Stimulated activated naive CD8-positive, alpha-beta T cell treated with anti-CD3 and anti-CD28 coated beads, Interleukin-15, amount 100 ng/mL, for 72 hours (primary cell): ENCODE data around the gene CNTNAP5.

Source experiments
- ATAC-seq: fragments of 150-1000 bp; cut with Tn5 transposase; 2 replicates; pipeline ENCODE4 v1.10.0; 2021; ENCODE audit warnings: mild to moderate bottlenecking, moderate library complexity
- DNase-seq, 2 donors: peaks; one replicate each; pipeline ENCODE4 v3.0.0; 2021 to 2022
- H3K27ac Mint-ChIP-seq, 2 donors: one replicate each; pipeline ENCODE4 v1.8.0; 2022; ENCODE audit warnings: mild to moderate bottlenecking in 2 of 2, mixed read lengths in 2 of 2, moderate library complexity in 2 of 2
- H3K27me3 Mint-ChIP-seq: one replicate; pipeline ENCODE4 v1.8.0; 2022; ENCODE audit warnings: mixed read lengths
- H3K4me1 Mint-ChIP-seq: one replicate; pipeline ENCODE4 v1.8.0; 2022; ENCODE audit warnings: mild to moderate bottlenecking, mixed read lengths
- H3K4me3 Mint-ChIP-seq, 2 donors: one replicate each; pipeline ENCODE4 v1.8.0; 2022; ENCODE audit warnings: mild to moderate bottlenecking in 2 of 2, mixed read lengths in 2 of 2, moderate library complexity in 1 of 2
- H3K9me3 Mint-ChIP-seq, 2 donors: one replicate each; pipeline ENCODE4 v1.8.0; 2022; ENCODE audit warnings: mixed read lengths in 2 of 2

Gene CNTNAP5

DNA sequence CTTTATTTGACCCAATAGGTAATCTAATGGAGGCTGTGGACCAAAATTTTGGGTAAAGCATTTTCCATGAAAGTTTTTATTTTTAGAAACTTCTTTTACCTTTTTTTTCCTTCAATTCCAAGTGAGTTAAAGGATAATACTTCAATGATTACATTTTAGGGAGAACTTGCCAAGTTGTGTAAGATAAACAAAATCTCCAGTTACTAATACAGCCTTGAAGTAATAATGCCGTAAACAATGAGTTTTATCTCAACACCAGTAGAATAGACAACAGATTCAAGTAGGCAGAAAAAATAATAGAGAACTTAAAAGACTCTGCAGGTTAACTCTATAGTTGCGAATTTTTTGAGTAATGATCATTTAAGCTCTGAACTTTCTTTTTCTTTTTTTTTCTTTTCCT is 807.4 kb downstream of the CNTNAP5 start:
- no peaks in the 10 kb centered on the region for H3K4me1 Mint-ChIP-seq
- H3K27ac Mint-ChIP-seq = no peak overlapping the region
- no peaks in the 10 kb centered on the region for H3K27me3 Mint-ChIP-seq
- H3K4me3 Mint-ChIP-seq = no peak overlapping the region
- no peak for DNase-seq
- peaks cover 5% of the 10 kb centered on the region in 2 donors for H3K9me3 Mint-ChIP-seq
- ATAC-seq = no peak

DNA sequence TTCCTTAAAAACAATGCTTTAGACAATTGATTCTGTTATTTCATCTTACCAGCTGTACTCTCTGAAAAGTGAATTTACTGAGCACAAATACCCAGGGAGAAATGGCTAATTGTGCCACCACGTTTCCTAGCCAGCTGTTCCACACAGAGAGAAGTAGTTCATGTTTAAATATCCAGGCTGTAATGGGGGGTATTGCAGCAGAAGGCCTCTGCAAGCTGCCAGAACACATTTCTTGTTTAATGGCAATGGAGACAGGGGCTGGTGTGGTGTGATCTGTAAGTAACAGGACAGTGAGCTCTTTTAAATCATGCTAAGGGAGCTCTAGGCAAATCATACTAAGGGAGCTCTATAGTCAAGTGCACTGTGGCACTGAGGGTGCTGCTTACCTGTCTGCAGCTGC is 809.2 kb downstream of the CNTNAP5 start:
- H3K4me1 Mint-ChIP-seq = no peaks in the 10 kb centered on the region
- H3K27me3 Mint-ChIP-seq = no peaks in the 10 kb centered on the region
- no peak for DNase-seq
- H3K27ac Mint-ChIP-seq = no peak overlapping the region
- no peak for ATAC-seq
- H3K9me3 Mint-ChIP-seq = peaks cover 0 to 5% of the 10 kb centered on the region in 2 donors
- H3K4me3 Mint-ChIP-seq = no peak overlapping the region

DNA sequence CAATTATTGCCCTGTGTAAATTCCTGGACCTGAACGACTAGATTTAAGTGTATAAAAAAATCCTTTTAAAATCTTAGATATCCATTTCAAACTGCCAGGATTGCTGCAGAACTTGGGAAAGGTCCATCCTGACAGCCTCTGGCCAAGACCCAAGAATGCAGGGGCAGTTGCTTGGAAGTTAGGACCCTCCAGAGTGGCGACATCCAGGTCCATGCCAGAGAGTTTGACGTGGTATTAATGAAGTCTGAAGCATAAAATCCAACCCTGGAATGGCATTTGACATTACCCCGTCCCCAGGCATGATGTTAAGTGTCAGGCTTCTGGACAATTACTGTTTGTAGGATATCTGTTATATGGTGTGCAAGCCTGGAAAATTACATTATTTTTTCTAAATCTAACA is 810.2 kb downstream of the CNTNAP5 start:
- Mint-ChIP-seq H3K4me3 (no peak overlapping the region), H3K27me3 (no peaks in the 10 kb centered on the region), H3K4me1 (no peaks in the 10 kb centered on the region), H3K9me3 (peaks cover 0 to 5% of the 10 kb centered on the region in 2 donors), H3K27ac (no peak overlapping the region)
- DNase-seq (no peak), ATAC-seq (no peak)

DNA sequence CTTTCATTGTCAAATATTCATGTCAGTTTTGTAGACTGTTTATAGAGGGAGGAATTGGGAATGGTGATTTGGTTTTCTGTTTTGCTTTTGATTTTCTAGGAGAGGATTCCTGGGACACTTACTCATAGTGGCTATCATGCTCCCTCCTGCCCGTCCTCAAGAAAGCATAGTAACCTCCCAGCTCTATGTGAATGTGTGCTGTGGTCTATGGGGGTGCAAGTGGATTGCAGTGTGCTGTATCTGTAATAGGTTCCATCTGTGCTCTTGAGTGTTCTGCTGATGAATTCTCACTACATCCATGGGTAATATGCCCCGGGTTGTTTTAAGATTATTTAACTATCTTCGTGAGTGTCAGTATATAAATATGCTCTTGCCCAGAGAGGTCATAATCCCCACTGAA is 811.3 kb downstream of the CNTNAP5 start:
- ATAC-seq (no peak), DNase-seq (no peak)
- H3K4me3 Mint-ChIP-seq = no peak overlapping the region
- peaks cover 4 to 5% of the 10 kb centered on the region in 2 donors for H3K9me3 Mint-ChIP-seq
- H3K4me1 Mint-ChIP-seq = no peaks in the 10 kb centered on the region
- H3K27me3 Mint-ChIP-seq = no peaks in the 10 kb centered on the region
- H3K27ac Mint-ChIP-seq = no peak overlapping the region

DNA sequence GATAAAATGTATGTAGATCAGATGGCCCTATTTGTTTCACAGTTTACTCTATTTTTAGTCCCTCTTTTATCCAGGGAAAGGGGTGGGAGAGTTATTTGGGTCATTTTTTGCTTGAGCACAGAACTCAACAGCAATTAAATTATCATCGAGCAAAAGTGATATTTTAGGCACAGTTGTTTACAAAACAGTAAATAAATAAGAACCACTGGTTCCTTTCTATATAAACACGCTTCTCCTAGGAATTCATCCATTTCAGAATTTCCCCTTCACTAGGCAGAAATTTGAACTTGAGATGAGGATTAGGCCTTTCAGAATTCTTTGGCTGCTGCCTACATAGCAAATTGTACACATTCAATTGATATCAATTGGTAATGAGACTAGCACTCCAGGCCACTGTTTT is 812.4 kb downstream of the CNTNAP5 start:
- no peak for DNase-seq
- H3K4me1 Mint-ChIP-seq = no peaks in the 10 kb centered on the region
- no peak for ATAC-seq
- H3K27me3 Mint-ChIP-seq = no peaks in the 10 kb centered on the region
- H3K27ac Mint-ChIP-seq = no peak overlapping the region
- no peak overlapping the region for H3K4me3 Mint-ChIP-seq
- H3K9me3 Mint-ChIP-seq = peaks cover 7 to 9% of the 10 kb centered on the region in 2 donors

DNA sequence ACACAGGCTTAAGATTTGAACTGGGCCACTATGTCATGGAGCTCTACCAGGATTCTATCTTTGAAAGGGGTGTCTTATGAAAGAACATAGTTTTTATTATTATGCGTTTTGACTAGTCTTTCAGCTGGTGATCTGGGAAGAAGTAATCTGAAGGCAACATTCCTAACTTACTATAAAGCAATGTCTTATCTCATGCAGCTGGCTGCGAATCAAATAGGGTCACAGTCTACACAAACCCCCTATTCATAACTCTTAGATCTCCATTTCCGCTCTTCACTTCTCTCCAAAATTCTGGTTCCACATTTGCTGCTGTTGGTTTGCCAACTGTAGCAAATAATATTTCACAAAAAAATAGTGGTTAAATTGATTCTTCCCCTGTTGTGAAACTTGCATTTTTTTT is 813.3 kb downstream of the CNTNAP5 start:
- Mint-ChIP-seq H3K4me3 (no peak overlapping the region), H3K27me3 (no peaks in the 10 kb centered on the region), H3K9me3 (peaks cover 7 to 9% of the 10 kb centered on the region in 2 donors), H3K27ac (no peak overlapping the region), H3K4me1 (no peaks in the 10 kb centered on the region)
- DNase-seq = no peak
- ATAC-seq = no peak

DNA sequence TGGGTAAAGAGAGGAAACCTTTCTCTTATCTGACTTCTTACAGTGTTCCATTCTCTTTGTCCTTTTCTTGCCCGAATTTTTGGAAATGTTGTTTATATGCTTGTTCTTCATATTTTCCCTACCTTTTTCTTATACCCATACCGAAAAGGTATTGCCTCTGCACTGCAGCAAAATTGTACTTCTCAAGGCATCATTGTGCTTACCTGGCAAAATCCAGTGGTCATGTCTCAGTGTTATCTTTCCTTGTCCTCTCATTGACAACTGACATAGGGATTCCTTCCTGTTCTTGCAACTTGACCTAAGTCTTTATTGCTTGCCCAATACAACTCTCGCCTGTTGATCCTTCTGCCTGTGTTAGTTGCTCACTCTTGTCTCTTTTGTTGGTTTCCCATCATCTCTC is 842.2 kb downstream of the CNTNAP5 start:
- no peak overlapping the region for H3K27ac Mint-ChIP-seq
- H3K9me3 Mint-ChIP-seq = peaks cover 0 to 14% of the 10 kb centered on the region in 2 donors
- DNase-seq (no peak), ATAC-seq (no peak)
- no peaks in the 10 kb centered on the region for H3K27me3 Mint-ChIP-seq
- no peak overlapping the region for H3K4me3 Mint-ChIP-seq
- no peaks in the 10 kb centered on the region for H3K4me1 Mint-ChIP-seq

DNA sequence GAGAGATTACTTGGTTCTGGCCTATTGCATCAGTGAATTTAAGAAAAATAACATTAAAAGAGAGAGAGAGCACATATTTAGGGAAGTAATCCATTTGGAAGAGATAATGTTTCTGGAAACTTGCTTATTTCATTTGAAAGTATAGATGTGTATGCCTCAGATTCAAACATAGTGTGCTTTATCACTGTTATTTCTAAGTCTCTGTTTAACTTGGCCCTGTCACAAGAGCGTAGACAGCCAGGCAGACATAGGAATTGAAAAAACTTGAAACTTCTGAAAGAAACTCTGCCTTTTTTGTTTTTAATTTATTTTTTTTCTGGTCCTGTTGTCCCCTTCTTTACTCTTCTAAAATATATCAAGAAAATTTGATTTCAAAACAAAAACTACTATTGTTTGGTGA is 849.1 kb downstream of the CNTNAP5 start:
- peaks cover 0 to 5% of the 10 kb centered on the region in 2 donors for H3K9me3 Mint-ChIP-seq
- no peak overlapping the region for H3K27ac Mint-ChIP-seq
- ATAC-seq (no peak), DNase-seq (no peak)
- no peak overlapping the region for H3K4me3 Mint-ChIP-seq
- H3K4me1 Mint-ChIP-seq = no peaks in the 10 kb centered on the region
- H3K27me3 Mint-ChIP-seq = no peaks in the 10 kb centered on the region

DNA sequence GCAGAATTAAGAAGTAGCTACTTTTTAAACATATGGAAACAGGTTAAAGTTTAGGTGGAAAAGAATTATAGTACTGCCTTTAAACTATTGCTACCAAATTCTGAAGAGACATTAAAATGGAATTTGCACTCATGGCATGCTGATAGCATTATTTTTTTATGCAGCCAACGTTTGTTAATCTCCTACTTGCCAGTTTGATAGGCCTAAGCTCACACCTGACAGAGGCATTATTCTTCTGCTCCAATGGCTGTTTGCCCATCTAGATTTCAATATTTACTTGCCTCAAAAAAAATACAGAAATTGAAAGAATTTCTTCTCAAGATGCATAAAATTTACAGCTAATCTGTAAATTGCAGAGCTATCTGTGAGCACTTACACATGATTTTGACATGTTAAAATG is 849.6 kb downstream of the CNTNAP5 start:
- Mint-ChIP-seq H3K27ac (no peak overlapping the region), H3K4me3 (no peak overlapping the region), H3K4me1 (no peaks in the 10 kb centered on the region), H3K9me3 (peaks cover 0 to 5% of the 10 kb centered on the region in 2 donors), H3K27me3 (no peaks in the 10 kb centered on the region)
- DNase-seq (no peak), ATAC-seq (no peak)

DNA sequence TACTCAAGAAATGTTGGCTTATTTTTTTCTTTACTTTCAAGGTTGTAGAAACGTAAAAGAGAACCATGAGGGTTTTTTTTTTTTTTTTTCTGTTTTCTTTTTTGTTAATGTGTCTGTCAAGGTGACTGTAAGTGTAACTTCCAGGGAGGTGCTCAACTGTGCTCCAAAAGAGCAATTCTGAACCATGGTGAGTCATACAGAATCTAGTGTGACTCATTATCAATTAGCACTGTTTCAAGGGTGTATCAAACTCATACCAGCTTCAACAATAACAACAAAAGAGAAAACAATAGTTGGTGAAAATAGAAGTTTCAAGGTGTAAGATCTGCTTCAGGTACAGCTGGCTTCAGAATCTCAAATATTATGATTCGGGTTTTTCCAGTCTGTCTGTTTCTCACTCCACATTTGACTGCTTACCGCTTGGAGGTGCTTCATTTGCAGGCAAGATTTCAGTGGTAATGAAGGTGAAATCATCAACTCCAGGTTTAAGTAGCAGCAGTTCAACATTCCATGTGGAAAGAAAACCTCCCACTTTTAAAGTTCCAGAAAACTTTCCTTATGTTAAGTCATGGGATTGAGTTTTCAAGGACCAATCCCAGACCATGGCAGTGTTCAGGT is 850.6 kb downstream of the CNTNAP5 start:
- H3K4me3 Mint-ChIP-seq = no peak overlapping the region
- no peak for ATAC-seq
- no peaks in the 10 kb centered on the region for H3K27me3 Mint-ChIP-seq
- H3K4me1 Mint-ChIP-seq = no peaks in the 10 kb centered on the region
- no peak for DNase-seq
- no peak overlapping the region for H3K27ac Mint-ChIP-seq
- H3K9me3 Mint-ChIP-seq = peaks cover 3 to 5% of the 10 kb centered on the region in 2 donors

DNA sequence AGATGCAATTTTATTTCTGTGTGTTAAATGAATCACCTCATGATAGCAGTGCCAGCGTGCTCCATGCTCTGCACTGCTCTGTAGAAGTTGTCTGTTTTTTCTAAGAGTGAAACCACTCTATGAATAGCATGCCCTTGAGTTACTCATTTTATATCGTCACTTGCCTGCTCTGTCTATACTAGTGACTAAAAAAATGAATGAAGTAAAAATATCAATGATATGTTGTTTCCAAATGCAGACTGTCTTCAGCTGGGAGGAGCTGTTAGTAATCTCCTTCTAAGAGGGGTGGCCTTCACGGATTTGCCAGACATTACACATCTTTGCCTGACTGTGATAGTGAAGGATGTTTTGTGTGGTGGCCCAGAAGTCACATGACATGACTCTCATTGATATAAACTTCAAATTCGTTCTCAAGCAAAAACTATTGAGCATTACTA is 852.1 kb downstream of the CNTNAP5 start:
- no peak overlapping the region for H3K27ac Mint-ChIP-seq
- H3K9me3 Mint-ChIP-seq = peaks cover 5 to 7% of the 10 kb centered on the region in 2 donors
- H3K4me3 Mint-ChIP-seq = no peak overlapping the region
- H3K27me3 Mint-ChIP-seq = no peaks in the 10 kb centered on the region
- ATAC-seq = no peak
- H3K4me1 Mint-ChIP-seq = no peaks in the 10 kb centered on the region
- no peak for DNase-seq

DNA sequence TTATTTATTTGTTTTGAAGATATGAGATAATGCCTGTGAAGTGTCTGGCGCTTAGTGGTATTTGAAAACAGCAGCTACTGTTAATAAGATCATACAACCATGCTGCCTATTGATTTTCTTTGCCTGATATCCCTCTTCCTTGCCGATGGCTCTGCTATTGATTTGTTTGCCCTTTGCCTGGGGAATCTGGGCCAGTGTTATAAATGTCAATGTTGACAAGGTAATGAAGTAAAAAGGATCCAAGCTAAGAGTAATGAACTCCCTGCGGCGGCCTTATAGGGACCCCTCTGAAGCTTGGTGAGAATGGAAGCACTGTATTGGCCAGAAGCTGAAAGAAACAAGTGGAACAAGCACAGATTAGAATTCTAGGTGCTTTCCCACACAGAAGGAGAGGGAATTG is 854.6 kb downstream of the CNTNAP5 start:
- no peaks in the 10 kb centered on the region for H3K27me3 Mint-ChIP-seq
- peaks cover 14 to 16% of the 10 kb centered on the region in 2 donors for H3K9me3 Mint-ChIP-seq
- DNase-seq (no peak), ATAC-seq (no peak)
- no peak overlapping the region for H3K4me3 Mint-ChIP-seq
- H3K27ac Mint-ChIP-seq = no peak overlapping the region
- H3K4me1 Mint-ChIP-seq = no peaks in the 10 kb centered on the region

DNA sequence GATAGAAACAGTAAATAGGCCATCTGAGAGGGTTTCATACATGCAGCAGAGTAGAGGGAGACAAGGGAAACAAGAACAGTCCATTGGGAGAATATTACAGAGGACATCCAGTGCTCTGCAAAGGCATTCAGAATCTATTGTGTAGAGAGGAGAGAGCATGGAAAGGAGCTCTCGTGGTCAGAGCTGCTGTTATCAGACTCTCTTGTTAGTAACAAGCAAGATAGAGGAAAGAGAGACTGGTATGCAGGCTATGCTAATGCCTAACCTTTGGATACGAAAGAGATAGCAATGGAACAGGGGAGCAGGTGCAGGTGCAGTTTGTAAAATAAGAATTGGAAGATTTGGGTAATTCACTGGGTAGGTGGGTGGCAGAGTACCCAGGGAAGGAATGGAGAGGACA is 855.9 kb downstream of the CNTNAP5 start:
- no peak overlapping the region for H3K4me3 Mint-ChIP-seq
- no peaks in the 10 kb centered on the region for H3K27me3 Mint-ChIP-seq
- peaks cover 17% of the 10 kb centered on the region in 2 donors for H3K9me3 Mint-ChIP-seq
- DNase-seq (no peak), ATAC-seq (no peak)
- H3K4me1 Mint-ChIP-seq = no peaks in the 10 kb centered on the region
- peak overlapping the region in 1 of 2 donors; percentile 9 for H3K27ac Mint-ChIP-seq

DNA sequence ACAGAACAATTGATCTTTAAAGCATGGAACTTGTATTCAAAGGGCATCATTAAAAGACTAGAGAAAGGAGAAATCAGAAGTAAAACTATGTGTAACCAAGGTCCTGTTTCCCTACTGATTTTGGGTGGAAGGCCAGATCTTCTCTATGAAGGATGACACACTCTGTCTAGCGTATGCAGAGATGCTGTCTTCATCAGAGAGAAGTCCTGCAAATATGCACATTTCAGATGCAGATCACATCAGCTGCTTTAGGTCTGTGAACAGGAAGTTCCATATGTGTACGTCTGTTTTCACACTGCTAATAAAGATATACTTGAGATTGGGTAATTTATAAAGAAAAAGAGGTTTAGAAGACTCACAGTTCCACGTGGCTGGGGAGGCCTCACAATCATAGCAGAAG is 857.3 kb downstream of the CNTNAP5 start:
- no peak for ATAC-seq
- Mint-ChIP-seq H3K4me3 (no peak overlapping the region), H3K27ac (no peak overlapping the region), H3K4me1 (no peaks in the 10 kb centered on the region), H3K27me3 (no peaks in the 10 kb centered on the region), H3K9me3 (peaks cover 12 to 17% of the 10 kb centered on the region in 2 donors)
- no peak for DNase-seq

DNA sequence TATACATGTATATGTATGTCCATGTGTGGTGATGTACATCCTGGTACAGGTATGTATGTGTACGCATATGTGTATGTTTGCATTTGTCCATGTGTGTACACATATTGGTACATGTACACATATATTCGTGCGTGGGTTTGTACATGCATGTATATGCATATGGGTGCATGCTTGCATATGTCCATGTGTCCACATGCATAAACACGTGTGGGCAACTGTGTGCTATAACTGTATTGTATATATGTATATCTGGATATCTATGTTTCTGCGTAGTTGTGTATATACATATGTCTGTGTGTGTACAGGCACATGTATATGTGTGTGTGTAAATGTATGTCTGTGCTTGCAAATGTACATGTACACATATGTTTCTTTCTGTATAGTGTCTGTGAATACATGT is 858.5 kb downstream of the CNTNAP5 start:
- no peaks in the 10 kb centered on the region for H3K4me1 Mint-ChIP-seq
- H3K9me3 Mint-ChIP-seq = peaks cover 12 to 17% of the 10 kb centered on the region in 2 donors
- DNase-seq (no peak), ATAC-seq (no peak)
- no peak overlapping the region for H3K27ac Mint-ChIP-seq
- no peak overlapping the region for H3K4me3 Mint-ChIP-seq
- no peaks in the 10 kb centered on the region for H3K27me3 Mint-ChIP-seq

DNA sequence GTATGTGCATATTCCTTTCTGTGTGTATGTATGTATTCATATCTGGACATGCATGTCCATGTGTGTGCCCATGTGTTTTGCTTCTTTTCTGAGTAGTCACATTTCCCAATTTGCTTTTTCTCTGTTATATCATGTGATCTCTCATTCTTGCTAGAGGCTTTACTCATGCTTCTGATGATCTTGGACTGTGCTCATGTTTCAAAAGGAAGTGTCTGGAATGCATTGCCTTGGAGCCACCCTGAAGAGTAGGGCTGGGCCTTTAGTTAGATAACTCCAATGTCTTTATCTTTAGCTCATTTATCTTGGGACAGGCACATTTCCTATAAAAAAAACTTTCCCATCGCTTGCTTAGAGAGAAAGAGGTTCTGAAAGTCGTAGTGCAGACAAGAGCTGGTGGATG is 859.2 kb downstream of the CNTNAP5 start:
- no peak for ATAC-seq
- Mint-ChIP-seq H3K4me1 (no peaks in the 10 kb centered on the region), H3K4me3 (no peak overlapping the region), H3K27ac (no peak overlapping the region), H3K27me3 (no peaks in the 10 kb centered on the region), H3K9me3 (peaks cover 12 to 17% of the 10 kb centered on the region in 2 donors)
- DNase-seq = no peak

DNA sequence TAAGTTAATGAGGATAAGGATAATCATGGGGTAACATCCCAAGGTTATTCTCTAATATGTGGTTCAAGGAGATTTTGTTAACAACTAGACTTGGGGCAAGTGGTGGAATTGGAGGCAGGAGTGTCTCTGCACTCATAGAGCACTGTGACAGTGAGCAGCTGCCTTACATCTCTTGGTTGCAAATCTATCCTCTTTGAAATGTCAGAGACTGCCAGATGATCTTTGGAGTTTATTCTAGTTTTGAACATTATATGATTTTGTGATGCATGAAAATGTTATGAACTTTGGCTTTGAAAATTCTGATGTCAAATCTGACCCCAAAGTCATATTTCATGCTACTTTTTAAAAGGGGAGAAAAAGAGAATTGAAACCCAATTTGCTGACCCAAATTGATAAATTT is 861.1 kb downstream of the CNTNAP5 start:
- no peak for ATAC-seq
- no peaks in the 10 kb centered on the region for H3K4me1 Mint-ChIP-seq
- no peaks in the 10 kb centered on the region for H3K27me3 Mint-ChIP-seq
- peaks cover 9 to 12% of the 10 kb centered on the region in 2 donors for H3K9me3 Mint-ChIP-seq
- no peak overlapping the region for H3K27ac Mint-ChIP-seq
- no peak for DNase-seq
- no peak overlapping the region for H3K4me3 Mint-ChIP-seq
